Left hindlimb (tissue), 1 donor: ENCODE measurements around the gene CFAP251.
"Not testable (repeated sequence)": the region's sequence is repeated elsewhere in the genome, so short reads cannot be mapped to it uniquely, and the experiment has no call there.

ENCODE experiments used
- DNase-seq: peaks from one replicate; pipeline ENCODE4 v3.0.0-alpha.2; 2018

CFAP251 gene, protein sequence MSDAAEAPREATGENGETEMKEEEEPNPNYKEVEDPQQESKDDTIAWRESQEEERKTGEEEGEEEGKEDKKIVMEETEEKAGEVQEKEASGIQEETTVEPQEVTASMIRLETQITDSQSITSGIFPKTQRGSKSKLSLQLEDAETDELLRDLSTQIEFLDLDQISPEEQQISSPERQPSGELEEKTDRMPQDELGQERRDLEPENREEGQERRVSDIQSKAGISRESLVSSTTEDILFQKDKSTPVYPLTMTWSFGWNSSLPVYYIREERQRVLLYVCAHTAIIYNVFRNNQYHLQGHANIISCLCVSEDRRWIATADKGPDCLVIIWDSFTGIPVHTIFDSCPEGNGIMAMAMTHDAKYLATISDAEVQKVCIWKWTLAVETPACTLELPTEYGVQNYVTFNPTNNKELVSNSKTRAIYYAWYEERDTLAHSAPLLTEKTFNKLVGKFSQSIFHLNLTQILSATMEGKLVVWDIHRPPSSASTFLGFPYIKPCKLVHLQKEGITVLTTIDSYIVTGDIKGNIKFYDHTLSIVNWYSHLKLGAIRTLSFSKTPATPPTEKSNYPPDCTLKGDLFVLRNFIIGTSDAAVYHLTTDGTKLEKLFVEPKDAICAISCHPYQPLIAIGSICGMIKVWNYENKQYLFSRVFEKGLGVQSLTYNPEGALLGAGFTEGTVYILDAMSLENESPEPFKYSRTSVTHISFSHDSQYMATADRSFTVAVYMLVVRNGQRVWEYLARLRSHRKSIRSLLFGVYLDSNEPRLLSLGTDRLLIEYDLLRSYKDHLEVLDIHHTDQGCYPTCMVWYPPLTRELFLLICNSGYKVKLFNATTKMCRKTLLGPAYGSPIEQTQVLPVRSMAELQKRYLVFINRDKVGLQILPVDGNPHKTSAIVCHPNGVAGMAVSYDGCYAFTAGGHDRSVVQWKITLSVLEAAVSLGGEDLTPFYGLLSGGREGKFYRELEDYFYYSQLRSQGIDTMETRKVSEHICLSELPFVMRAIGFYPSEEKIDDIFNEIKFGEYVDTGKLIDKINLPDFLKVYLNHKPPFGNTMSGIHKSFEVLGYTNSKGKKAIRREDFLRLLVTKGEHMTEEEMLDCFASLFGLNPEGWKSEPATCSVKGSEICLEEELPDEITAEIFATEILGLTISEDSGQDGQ

DNA sequence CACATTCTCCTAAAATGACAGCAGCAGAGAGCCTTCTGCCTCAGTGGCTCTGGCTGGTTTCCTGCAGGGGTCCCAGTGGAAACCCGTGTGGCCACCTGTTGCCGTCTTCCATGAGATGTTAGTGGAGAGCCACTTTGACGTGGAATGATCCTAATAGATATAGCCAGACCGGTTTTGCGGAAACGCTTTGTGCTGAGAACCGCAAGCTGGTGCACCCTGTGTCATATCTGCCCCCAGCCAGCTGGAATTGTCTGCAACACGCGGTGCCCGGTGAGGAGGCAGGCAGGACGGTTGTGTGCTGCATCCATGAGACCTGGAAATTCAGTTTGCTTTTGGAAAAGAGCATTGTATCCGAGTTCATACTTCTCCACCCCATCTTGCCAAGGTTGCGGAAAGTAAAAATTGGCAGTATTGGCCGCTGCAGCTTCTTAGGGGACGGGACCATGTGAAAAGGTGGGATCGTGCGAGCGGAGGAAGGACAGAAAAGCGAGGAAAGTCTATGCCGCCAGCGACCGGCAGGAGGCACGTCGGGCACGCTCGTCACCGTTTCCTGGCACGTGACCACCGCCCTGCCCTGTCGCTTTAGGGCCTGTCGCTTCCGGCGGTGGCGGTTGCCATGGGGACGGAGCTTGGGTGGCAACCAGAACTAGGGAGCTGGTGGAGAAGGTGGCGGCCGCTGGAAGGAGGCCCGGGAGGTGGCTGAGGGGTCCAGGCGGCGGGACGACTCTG, at the start of gene CFAP251:
TSS of gene CFAP251 (plus strand) at position 643 of the 729 bp plus-strand sequence. CDS start 2,714 bp downstream, outside the sequence.
- peak; percentile 91 for DNase-seq

DNA sequence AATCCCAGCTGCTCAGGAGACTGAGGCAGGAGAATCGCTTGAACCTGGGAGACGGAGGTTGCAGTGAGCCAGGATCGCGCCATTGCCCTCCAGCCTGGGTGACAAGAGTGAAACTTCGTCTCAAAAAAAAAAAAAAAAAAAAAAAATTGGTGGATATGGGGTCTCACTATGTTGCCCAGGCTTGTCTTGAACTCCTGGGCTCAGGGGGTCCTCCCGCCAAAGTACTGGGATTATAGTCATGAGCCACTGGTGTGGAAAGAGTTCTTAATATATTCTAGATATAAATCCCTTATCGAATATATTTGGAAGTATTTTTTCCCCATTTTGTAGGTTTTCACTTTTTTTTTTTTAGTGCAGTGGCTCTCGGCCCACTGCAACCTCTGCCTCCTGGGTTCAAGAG, 49.2 kb upstream of the CFAP251 start:
- not testable (repeated sequence) for DNase-seq

DNA sequence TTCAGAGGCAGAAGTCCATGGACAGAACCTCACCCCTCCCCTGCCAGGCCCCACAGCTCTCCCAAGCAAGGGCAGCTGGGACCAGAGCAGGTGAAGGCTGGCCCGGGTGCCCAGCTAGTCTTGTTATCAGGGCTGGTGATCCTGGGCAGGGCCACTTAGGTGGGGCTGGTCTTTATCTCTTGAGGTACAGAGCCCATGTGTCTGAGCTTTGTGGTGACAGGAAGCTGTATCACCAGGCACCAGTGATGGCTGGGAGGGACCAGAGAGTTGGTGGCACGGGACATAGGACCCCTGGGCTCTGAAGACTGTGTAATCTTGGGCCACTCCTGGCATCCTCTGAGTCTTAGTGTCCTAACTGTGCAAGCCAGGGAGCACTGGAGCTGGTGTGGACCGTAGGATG, 46.9 kb upstream of the CFAP251 start:
- no peak for DNase-seq

DNA sequence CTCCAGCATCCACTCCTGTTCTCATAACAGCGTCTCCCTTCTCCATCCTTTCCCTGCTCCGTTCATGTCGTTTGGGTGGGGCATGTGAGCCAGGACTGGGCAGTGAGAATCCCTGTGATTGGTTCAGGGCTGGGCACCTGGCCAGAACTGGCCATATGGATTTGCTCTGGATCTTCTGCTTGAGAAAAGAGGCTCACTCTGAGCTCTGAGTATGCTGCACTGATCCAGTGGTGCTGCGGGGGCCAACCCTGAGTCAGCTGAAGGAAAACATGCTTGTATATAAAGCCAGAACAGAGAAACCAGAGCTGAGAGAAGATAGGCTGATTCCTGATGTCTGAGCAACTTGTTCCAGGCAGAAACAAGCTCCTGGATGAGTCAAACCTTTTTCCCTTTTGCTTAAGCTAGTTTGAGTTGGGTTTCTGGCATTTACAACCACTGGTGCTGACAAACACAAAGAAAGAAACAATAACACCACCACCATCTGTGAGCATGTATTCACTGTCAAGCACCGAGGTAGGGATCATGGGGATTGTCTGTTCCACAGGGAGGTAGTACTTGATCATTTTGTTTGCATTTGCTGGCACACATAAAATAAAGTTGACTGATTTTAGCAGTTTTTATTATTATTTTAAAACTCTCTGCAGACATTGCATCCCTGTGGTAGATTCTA, 45.7 kb upstream of the CFAP251 start:
- peak; percentile 79 for DNase-seq

DNA sequence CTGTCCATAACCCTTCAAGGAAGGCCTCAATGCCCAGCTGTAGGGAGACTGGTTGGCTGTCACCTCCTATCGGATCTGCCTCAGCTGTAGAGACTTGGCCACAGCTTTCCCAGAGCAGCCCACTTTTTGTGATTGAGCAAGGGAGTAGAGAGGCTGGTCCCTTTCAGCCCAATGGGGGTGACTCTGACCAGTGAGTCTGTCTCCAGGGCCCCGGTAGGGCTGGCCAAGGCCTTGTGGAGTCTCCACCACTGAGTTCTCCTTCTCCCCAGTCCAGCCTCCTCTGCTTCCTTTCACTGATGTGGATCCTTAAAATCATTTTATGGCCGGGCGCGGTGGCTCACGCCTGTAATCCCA, 45.2 kb upstream of the CFAP251 start:
- DNase-seq: no peak

DNA sequence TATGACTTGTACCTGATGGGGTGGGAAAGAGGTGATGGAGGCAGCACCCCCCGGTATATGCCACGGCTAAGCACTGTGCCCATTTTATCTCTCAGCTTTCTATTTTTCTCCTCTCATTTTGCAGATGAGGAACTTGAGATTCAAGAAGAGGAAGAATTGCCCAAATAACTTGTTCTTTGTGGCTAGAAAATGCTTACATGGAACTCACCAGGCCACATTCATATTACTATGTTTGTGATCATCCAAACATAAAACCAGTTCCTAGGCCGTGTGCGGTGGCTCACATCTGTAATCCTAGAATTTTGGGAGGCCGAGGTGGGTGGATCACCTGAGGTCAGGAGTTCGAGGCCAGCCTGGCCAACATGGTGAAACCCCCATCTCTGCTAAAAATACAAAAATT, 44.3 kb upstream of the CFAP251 start:
- no peak for DNase-seq

DNA sequence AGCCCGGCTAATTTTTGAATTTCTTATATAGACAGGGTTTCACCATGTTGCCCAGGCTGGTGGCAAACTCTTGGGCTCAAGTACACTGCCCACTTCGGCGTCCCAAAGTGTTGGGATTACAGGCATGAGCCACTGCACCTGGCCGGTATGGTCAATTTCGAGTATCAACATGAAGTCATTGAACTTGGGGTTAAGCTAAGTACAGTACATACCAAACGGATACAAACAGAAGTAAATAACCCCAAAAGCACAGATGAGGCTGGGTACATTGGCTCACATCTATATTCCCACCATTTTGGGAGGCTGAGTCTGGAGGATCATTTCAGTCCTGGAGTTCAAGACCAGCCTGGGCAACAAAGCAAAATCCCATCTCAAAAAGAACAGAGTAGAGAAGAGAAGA, 42.8 kb upstream of the CFAP251 start:
- DNase-seq: no peak

DNA sequence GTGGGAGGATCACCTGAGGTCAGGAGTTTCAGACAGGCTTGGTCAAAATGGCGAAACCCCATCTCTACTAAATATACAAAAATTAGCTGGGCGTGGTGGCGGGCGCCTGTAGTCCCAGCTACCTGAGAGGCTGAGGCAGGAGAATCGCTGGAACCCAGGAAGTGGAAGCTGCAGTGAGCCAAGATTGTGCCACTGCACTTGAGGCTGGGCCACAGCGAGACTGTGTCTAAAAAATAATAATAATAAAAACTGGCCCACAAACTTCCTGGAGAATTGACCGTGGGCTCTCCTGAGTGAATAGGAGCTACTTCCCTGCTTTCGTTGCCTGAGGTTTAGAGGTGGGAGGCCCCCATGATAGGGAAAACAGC, 42.3 kb upstream of the CFAP251 start:
- DNase-seq: not testable (repeated sequence)

DNA sequence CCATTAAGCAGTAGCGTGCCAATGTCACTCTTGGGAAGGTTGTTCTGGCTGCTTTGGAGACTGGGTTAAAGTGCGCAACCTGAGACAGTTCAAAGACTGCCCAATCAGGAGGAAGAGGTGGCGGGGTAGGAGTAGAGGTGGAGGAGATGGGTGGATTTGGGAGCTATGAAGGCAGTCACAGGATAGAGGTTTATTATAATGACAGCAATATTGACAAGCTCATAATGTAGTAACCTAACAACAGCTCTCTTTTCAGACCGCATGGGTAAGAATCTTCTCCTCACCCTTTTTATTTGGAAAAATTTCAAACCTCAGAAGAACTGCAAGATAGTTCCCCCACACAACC, 35.1 kb upstream of the CFAP251 start:
- no peak for DNase-seq

DNA sequence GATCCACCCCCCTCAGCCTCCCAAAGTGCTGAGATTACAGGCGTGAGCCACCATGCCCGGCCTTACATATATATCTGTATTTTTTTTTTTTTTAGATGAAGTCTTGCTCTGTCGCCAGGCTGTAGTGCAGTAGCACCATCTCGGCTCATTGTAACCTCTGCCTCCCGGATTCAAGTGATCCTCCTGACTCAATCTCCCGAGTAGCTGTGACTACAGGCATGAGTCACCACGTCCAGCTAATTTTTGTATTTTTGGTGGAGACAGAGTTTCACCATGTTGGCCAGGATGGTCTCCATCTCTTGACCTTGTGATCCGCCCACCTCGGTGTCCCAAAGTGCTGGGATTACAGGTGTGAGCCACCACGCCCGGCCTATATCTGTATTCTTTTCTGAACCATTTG, 33.3 kb upstream of the CFAP251 start:
- not testable (repeated sequence) for DNase-seq

DNA sequence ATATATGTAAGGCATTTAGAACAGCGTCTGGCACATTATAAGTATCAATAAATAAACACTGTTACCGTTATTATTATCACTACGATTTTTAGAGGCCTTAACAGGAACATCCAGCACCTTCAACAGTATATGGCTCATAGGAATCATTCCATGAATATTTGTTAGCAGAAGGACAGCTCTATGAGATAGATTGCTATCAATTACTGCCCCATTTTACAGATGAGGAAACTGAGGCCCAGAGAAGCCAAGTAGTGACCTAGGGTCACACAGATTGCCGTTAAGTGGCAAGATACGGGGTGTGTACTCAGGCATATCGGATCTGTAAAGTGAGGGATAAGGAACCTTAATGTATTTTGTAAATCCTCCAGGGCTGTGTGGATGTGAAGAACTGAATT, 30.3 kb upstream of the CFAP251 start:
- no peak for DNase-seq

DNA sequence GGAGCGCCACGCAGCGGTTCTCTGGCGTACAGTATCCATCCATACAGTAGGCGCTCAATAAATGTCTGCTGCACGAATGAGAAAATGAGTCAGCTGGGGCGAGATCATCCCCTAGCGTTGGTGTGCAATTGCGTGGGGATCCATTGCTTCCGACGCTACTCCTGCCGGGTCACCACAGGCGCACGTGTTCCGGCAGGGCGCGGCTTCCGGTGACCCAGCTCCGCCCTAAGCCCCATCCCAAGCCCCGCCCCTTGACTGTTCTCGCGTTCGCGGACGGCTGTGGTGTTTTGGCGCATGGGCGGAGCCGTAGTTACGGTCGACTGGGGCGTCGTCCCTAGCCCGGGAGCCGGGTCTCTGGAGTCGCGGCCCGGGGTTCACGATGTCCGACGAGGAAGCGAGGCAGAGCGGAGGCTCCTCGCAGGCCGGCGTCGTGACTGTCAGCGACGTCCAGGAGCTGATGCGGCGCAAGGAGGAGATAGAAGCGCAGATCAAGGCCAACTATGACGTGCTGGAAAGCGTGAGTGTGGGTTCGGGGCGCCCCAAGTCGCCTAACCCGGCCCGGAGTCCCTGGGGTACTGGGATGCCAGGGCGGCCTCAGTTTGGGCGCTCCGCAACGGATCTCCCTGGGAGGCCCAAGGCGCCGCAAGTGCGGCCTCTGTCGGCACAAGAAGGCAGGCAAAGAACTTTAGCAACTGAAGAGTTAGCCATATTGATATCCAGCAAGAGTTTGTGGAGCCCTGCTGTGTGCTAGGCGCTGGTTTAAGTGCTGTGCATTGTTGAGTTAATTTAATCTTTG, 29.7 kb upstream of the CFAP251 start, which contains the start of gene PSMD9:
TSS of gene PSMD9 (plus strand) at position 313 of the 796 bp plus-strand sequence. CDS start at position 380, 67 bp downstream.
- peak; percentile 97 for DNase-seq

DNA sequence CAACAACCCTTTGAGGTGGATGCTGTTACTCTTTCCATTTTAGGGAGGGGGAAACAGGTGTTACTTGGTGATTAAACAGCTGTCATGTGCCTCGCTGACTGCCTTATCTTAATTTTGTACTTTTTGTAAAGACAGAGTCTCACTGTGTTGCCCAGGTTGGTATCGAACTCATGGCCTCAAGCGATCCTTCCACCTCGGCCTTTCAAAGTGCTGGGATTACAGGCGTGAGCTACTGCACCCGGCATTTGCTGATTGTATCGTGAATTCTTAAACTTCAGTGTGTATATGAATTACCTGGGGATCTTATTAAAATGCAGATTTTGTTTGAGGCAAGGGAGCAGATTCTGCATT, 29.1 kb upstream of the CFAP251 start:
- no peak for DNase-seq

DNA sequence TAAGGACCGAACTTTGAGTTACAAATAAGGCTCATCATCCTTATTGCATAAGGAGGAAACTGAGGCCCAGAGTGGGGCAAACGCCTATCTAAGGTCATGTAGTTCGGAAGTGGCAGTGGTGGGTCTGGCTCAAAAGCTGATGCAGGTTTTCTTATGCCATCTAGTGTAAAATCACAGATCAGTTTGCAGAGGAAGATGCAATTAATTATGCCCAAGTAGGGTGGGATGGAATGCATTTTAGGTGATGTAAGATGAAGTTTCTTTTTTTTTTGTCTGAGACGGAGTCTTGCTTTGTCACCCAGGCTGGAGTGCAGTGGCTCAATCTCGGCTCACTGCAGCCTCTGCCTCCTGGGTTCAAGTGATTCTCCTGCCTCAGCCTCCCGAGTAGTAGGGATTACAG, 28.7 kb upstream of the CFAP251 start:
- DNase-seq: not testable (repeated sequence)

DNA sequence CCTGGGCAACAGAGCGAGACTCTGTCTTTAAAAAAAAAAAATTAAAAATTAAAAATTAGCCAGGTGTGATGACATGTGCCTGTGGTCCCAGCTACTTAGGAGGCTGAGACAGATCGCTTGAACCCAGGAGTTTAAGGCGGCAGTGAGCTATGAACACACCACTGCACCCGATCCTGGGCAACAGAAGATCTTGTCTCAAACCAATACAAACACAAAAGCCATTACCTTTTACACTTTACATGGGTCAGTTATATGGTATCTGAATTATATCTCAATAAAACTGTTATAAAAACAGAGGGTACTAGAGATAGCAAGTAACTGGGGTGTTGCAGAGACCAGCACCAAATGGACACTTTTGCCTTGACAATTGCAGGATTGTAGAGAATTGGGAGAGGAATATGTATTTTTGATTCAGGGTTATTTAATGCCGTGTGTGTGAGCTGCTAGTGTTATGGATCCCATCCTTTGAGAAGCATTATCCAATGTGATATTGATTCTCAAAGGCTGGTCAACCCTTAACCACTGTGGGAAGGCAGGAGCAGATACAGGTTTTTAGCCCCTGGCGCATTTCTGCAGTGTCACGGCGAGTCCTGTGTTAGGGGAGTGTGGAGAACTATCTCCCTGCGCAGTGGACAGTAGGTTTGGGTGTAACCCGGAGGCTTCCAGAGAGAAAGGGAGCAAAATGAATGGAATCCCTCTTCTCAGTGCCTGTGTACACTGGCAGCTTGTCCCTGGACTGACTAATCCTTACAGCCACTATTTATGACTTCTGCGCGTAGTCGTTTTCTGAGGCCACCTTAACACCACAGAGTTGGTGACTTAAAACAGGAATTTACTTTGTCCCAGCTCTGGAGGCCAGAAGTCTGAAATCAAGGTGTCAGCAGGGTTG, 25.5 kb upstream of the CFAP251 start:
- DNase-seq: no peak

DNA sequence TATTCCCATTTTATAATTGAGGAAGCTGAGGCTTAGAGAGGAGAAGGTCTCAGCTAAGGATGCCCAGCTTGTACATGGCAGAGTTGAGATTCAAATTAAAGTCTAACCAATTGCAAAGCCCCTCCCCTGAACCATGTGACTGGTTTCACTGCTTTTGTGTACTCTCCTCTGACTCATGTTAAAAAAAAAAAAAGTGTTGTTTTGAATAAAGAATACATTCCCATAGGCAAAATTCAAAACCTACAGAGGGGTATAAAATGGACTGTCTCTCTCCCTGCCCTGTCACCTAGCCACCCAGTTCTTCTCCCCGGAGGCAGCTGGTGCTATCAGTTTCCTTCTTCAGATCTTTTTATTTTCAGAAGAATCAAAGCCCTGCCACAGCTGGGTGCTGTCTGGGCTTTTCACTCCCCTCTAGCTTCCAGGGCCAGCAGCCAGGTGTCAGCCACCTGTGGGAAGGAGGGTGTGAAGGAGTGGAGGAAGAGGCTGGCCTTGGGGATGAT, 24.4 kb upstream of the CFAP251 start:
- DNase-seq: no peak

DNA sequence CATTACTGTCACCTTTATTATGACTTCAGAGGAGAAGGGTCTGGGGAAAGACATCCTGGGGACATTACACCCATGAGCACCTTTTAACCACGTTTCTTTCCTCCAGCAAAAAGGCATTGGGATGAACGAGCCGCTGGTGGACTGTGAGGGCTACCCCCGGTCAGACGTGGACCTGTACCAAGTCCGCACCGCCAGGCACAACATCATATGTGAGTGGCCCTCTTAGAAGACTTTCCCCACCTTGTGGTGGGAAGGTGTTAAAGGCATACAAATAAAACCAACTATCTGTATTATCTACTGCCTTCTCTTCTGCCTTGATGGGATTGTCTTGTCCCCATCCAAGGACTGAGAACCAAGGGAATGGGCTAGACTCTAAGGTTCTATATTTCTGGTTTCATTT, 23.8 kb upstream of the CFAP251 start:
- no peak for DNase-seq

DNA sequence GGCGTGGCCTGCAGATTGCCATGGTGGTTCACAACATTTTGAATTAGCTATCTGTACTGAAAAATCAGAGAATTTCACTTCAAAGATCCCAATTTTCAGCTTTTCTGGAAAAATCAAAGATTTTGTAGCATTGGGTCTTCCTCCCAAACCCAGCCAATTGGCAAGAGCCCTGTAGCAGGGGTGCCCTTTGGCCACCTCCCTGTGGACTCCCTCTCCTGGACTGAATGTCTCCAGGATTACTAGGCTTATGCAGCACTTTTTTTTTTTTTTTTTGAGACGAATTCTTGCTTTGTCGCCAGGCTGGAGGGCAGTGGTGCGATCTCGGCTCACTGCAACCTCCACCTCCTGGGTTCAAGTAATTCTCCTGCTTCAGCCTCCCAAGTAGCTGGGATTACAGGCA, 20.1 kb upstream of the CFAP251 start:
- DNase-seq: no peak

DNA sequence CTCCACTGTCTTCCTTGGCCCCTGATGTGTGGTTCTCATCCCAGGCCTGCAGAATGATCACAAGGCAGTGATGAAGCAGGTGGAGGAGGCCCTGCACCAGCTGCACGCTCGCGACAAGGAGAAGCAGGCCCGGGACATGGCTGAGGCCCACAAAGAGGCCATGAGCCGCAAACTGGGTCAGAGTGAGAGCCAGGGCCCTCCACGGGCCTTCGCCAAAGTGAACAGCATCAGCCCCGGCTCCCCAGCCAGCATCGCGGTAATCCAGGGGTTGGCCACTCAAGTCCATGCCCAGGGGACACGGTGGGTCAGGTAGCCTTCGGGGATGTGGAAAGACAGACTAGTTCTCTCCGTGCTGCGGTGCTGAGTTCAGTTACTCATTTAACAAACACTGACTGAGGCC, 18.8 kb upstream of the CFAP251 start:
- DNase-seq: no peak

DNA sequence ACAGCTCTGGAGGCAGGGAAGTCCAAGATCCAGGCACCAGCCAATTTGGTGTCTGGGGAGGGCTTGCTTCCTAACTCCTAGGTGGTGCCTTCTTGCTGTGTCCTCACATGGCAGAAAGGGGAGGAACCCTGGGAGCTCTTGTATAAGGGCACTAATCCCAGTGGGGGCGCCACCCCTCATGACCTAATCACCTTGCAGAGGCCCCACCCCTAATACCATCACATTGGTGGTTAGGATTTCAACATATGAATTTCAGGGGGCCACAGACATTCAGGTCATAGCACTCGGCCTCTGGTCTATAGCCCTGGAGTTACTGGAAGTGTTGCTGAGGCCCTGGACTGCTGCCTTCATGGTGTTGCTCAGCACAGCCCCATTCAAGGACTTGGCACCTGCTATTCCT, 15.2 kb upstream of the CFAP251 start:
- no peak for DNase-seq
